ENCODE data around the gene SLC29A1. TPM values are rescaled to one million over a fixed set of nuclear protein-coding genes. Genes with fewer than 3 reads are reported as not detected.

Gene SLC29A1
- total and polyA plus RNA-seq, 2 donors (not counting 3 experiments of a cell fraction or from before 2014, with no cell fraction given): 202 to 539 TPM

- intact Hi-C loops (cut with micrococcal nuclease): no loop called here
- no TSS peak for BruUV-seq (replicated peaks)
- DNase-seq (ENCODE audit: low read depth, low spot score): no peak
- Histone ChIP-seq H3K27ac (ENCODE audit: insufficient read depth, low read depth, low read length) (no peak overlapping the region), H3K9me3 (replicated peaks; ENCODE audit: control insufficient read depth, insufficient read depth, low read length) (no peaks in the 10 kb centered on the region), H2AFZ (ENCODE audit: low read depth, low read length) (peak overlapping the region; percentile 14), H3K79me2 (ENCODE audit: control insufficient read depth, insufficient read depth, low read length) (no peaks in the 10 kb centered on the region), H3K36me3 (ENCODE audit: control insufficient read depth in 2 of 2, extremely low read depth in 1 of 2, insufficient read depth in 2 of 2, low read length in 2 of 2) (no peaks in the 10 kb centered on the region), H3K4me3 (replicated peaks in 1 of 3; ENCODE audit: insufficient read depth in 1 of 3, low read depth in 1 of 3, low read length in 3 of 3) (no peak overlapping the region), H3K27me3 (ENCODE audit: control insufficient read depth in 2 of 2, insufficient read depth in 2 of 2, low read length in 2 of 2) (no peaks in the 10 kb centered on the region), H3K4me1 (ENCODE audit: control insufficient read depth, extremely low read depth, insufficient read depth, low read length) (peaks cover 14% of the 10 kb centered on the region), H3K4me2 (ENCODE audit: insufficient read depth, low read length) (no peak overlapping the region), H4K20me1 (replicated peaks; ENCODE audit: control insufficient read depth, extremely low read depth, insufficient read depth, low read length) (no peaks in the 10 kb centered on the region), H3K9ac (replicated peaks; ENCODE audit: extremely low read depth, insufficient read depth, low read length) (no peak overlapping the region), H3K9me1 (replicated peaks; ENCODE audit: control insufficient read depth, extremely low read depth, insufficient read depth, low read length) (no peaks in the 10 kb centered on the region)
- dilution Hi-C loops (cut with MboI; ENCODE audit: extremely low pct_ligation_motif_present, low sequenced_read_pairs): no loop called here
- no peak for TF ChIP-seq CTCF (IDR thresholded peaks at IDR 0.05; ENCODE audit: extremely low read depth in 1 of 2, insufficient read depth in 1 of 2, low read depth in 1 of 2, low read length in 2 of 2)
- TF ChIP-seq FOS (IDR thresholded peaks at IDR 0.05; ENCODE audit: borderline replicate concordance, insufficient read depth, low read length): no peak
- TF ChIP-seq JUN (IDR thresholded peaks at IDR 0.05; ENCODE audit: borderline replicate concordance, insufficient read depth, insufficient read length, low read depth): no peak
- FAIRE-seq: peak; percentile 75
- CTCF ChIA-PET: interaction anchor here (0.7 to 1.0 kb wide), 3 partner anchors 10 to 29 kb away, joined by 3 to 5 read pairs (median 3); no protein-coding TSS in a partner anchor
- POLR2A ChIA-PET: no interaction called here
Measured at GRCh38 chr6:44202332-44202971, 20.9 kb upstream of the SLC29A1 start.
